OCI-LY1 (cell line): ENCODE results near the gene TACC3.

Experiments
- H2AFZ ChIP-seq: fragments of 200-600 bp; sonication (generic), shearing (Covaris generic); 2 replicates; pipeline ENCODE4 v1.6.0; 2014; ENCODE audit warnings: antibody characterized with exemption, mild to moderate bottlenecking, low read length
- H3F3A ChIP-seq: fragments of 200-600 bp; sonication (generic), shearing (Covaris generic); 2 replicates; pipeline ENCODE4 v1.6.0; 2014; ENCODE audit warnings: mild to moderate bottlenecking, antibody characterized with exemption, low read length, moderate library complexity; ENCODE audit not compliant: insufficient read depth
- H3K27ac ChIP-seq: fragments of 200-600 bp; sonication (generic); 2 replicates; pipeline ENCODE4 v1.5.1; 2014; ENCODE audit warnings: low read length, mixed run types, mild to moderate bottlenecking, low read depth; ENCODE audit not compliant: poor library complexity, severe bottlenecking
- H3K27me3 ChIP-seq: fragments of 200-600 bp; sonication (generic); 2 replicates; pipeline ENCODE4 v1.6.0; 2014; ENCODE audit warnings: antibody characterized with exemption, mild to moderate bottlenecking, low read length, moderate library complexity; ENCODE audit not compliant: insufficient read depth
- H3K36me3 ChIP-seq: fragments of 200-600 bp; sonication (generic); 2 replicates; pipeline ENCODE4 v1.6.1; 2014; ENCODE audit warnings: mild to moderate bottlenecking, antibody characterized with exemption, low read length, moderate library complexity, mixed read lengths; ENCODE audit not compliant: insufficient read depth
- H3K4me1 ChIP-seq: fragments of 200-600 bp; sonication (generic); 2 replicates; pipeline ENCODE4 v1.5.1; 2014; ENCODE audit warnings: mild to moderate bottlenecking, low read length, moderate library complexity; ENCODE audit not compliant: insufficient read depth, severe bottlenecking
- H3K4me2 ChIP-seq: fragments of 200-600 bp; sonication (generic), shearing (Covaris generic); 2 replicates; pipeline ENCODE4 v1.6.1; 2014; ENCODE audit warnings: low read length
- H3K4me3 ChIP-seq: fragments of 200-600 bp; sonication (generic); 2 replicates; pipeline ENCODE4 v1.5.1; 2014; ENCODE audit warnings: low read length, low read depth, mild to moderate bottlenecking, mixed read lengths; ENCODE audit not compliant: poor library complexity, severe bottlenecking
- H3K79me2 ChIP-seq: fragments of 200-600 bp; shearing (Covaris generic); 2 replicates; pipeline ENCODE4 v1.6.1; 2016; ENCODE audit warnings: mixed run types, low read length, mixed read lengths; ENCODE audit not compliant: insufficient read depth
- H3K9ac ChIP-seq: fragments of 200-600 bp; sonication (generic), shearing (Covaris generic); 2 replicates; pipeline ENCODE4 v1.6.1; 2014; ENCODE audit warnings: mild to moderate bottlenecking, low read length, mixed read lengths
- H3K9me2 ChIP-seq: fragments of 200-600 bp; sonication (generic), shearing (Covaris generic); 2 replicates; pipeline ENCODE4 v1.6.1; 2014; ENCODE audit warnings: low read depth, mild to moderate bottlenecking, low read length, mixed read lengths
- H3K9me3 ChIP-seq: fragments of 200-600 bp; shearing (Covaris generic); 2 replicates; pipeline ENCODE4 v1.6.1; 2014; ENCODE audit warnings: low read length, mixed read lengths
- H4K20me1 ChIP-seq: fragments of 200-600 bp; sonication (generic), shearing (Covaris generic); 2 replicates; pipeline ENCODE4 v1.6.0; 2016; ENCODE audit warnings: mild to moderate bottlenecking, low read length; ENCODE audit not compliant: insufficient read depth
- CTCF ChIP-seq: fragments of 200-600 bp; sonication (generic), shearing (Covaris generic); IDR thresholded peaks from 2 replicates; pipeline ENCODE4 v1.5.1; 2017; ENCODE audit warnings: mild to moderate bottlenecking, antibody characterized with exemption, low read length, moderate library complexity, mixed read lengths
- EZH2 ChIP-seq: fragments of 200-600 bp; sonication (generic), shearing (Covaris generic); IDR thresholded peaks from 2 replicates; pipeline ENCODE4 v1.8.0; 2017; ENCODE audit warnings: borderline replicate concordance, mixed run types, mild to moderate bottlenecking, antibody characterized with exemption, low read length, moderate library complexity, mixed read lengths

TACC3 gene

GRCh38 chr4:1675136-1675801, 46.1 kb upstream of the TACC3 start:
- Histone ChIP-seq H3K9ac (no peak overlapping the region), H3K9me3 (no peaks in the 10 kb centered on the region), H3K79me2 (no peaks in the 10 kb centered on the region), H3K36me3 (no peaks in the 10 kb centered on the region), H2AFZ (no peak overlapping the region), H3K4me3 (no peak overlapping the region), H3K27me3 (no peaks in the 10 kb centered on the region), H4K20me1 (no peaks in the 10 kb centered on the region), H3F3A (no peaks in the 10 kb centered on the region), H3K9me2 (no peaks in the 10 kb centered on the region), H3K27ac (no peak overlapping the region), H3K4me1 (no peaks in the 10 kb centered on the region), H3K4me2 (no peak overlapping the region)
- TF ChIP-seq EZH2: no peak
- TF ChIP-seq CTCF: no peak

GRCh38 chr4:1675802-1676137, 45.6 kb upstream of the TACC3 start:
- Histone ChIP-seq H3K79me2 (no peaks in the 10 kb centered on the region), H3K4me3 (no peak overlapping the region), H2AFZ (no peak overlapping the region), H3K27me3 (no peaks in the 10 kb centered on the region), H3K4me1 (no peaks in the 10 kb centered on the region), H3K27ac (no peak overlapping the region), H3K9ac (no peak overlapping the region), H3K9me3 (no peaks in the 10 kb centered on the region), H3K9me2 (no peaks in the 10 kb centered on the region), H3F3A (no peaks in the 10 kb centered on the region), H3K36me3 (no peaks in the 10 kb centered on the region), H4K20me1 (no peaks in the 10 kb centered on the region), H3K4me2 (no peak overlapping the region)
- TF ChIP-seq EZH2: no peak
- TF ChIP-seq CTCF: no peak

GRCh38 chr4:1676605-1677525, 44.5 kb upstream of the TACC3 start:
- Histone ChIP-seq H3K4me1 (no peaks in the 10 kb centered on the region), H3K79me2 (no peaks in the 10 kb centered on the region), H3K4me3 (no peak overlapping the region), H3K4me2 (no peak overlapping the region), H3K27ac (no peak overlapping the region), H2AFZ (no peak overlapping the region), H3K27me3 (no peaks in the 10 kb centered on the region), H3K36me3 (no peaks in the 10 kb centered on the region), H4K20me1 (no peaks in the 10 kb centered on the region), H3K9ac (no peak overlapping the region), H3K9me2 (no peaks in the 10 kb centered on the region), H3K9me3 (no peaks in the 10 kb centered on the region), H3F3A (no peaks in the 10 kb centered on the region)
- TF ChIP-seq EZH2 (no peak), CTCF (no peak)
